Spleen (tissue), 11 donors: ENCODE data around the gene MIDN. TPM values are rescaled to one million over a fixed set of nuclear protein-coding genes. Genes with fewer than 3 reads are reported as not detected.

Source experiments
- DNase-seq: peaks from one replicate; pipeline ENCODE4 v3.0.0-alpha.2; 2020
- H3K27ac ChIP-seq, 8 donors: fragments of 200-600 bp; sonication (generic) in 7 of 8; 1 replicate in 4 of 8; 2 replicates in 4 of 8; pipeline versions ENCODE4 v1.5.0 to v1.8.0; 2016 to 2021; ENCODE audit warnings: inconsistent platforms in 4 of 8, mild to moderate bottlenecking in 4 of 8, moderate library complexity in 1 of 8
- H3K27me3 ChIP-seq, 7 donors: fragments of 200-600 bp; sonication (generic) in 6 of 7; replicated peaks in 1 of 7; 1 replicate in 4 of 7; 2 replicates in 3 of 7; pipeline versions ENCODE4 v1.5.0 to v1.8.0; 2016 to 2021; ENCODE audit warnings: inconsistent platforms in 3 of 7, mild to moderate bottlenecking in 1 of 7
- H3K36me3 ChIP-seq, 6 donors: fragments of 200-600 bp; sonication (generic) in 5 of 6; 1 replicate in 4 of 6; 2 replicates in 2 of 6; pipeline versions ENCODE4 v1.5.0 to v1.8.0; 2016 to 2021; ENCODE audit warnings: inconsistent platforms in 2 of 6
- H3K4me1 ChIP-seq, 6 donors: fragments of 200-600 bp; sonication (generic) in 5 of 6; 1 replicate in 3 of 6; 2 replicates in 3 of 6; pipeline versions ENCODE4 v1.5.0 to v1.8.0; 2016 to 2021; ENCODE audit warnings: inconsistent platforms in 3 of 6
- H3K4me3 ChIP-seq, 8 donors: fragments of 200-600 bp; sonication (generic) in 7 of 8; 1 replicate in 4 of 8; 2 replicates in 4 of 8; pipeline versions ENCODE4 v1.5.0 to v1.8.0; 2016 to 2021; ENCODE audit warnings: inconsistent platforms in 4 of 8, mild to moderate bottlenecking in 4 of 8, moderate library complexity in 2 of 8
- H3K9me3 ChIP-seq, 8 donors: fragments of 200-600 bp; sonication (generic) in 7 of 8; 1 replicate in 4 of 8; 2 replicates in 4 of 8; pipeline versions ENCODE4 v1.5.0 to v1.8.0; 2016 to 2021; ENCODE audit warnings: inconsistent platforms in 4 of 8
- POLR2A ChIP-seq, 3 donors: fragments of 450-650 bp; IDR thresholded peaks; one replicate each; pipeline ENCODE4 v1.5.1; 2017; ENCODE audit warnings: antibody characterized with exemption in 3 of 3, mild to moderate bottlenecking in 1 of 3
- POLR2AphosphoS5 ChIP-seq, 3 donors: sonication (generic); formaldehyde crosslinking; IDR thresholded peaks; one replicate each; pipeline ENCODE4 v1.5.1; 2017; ENCODE audit warnings: antibody characterized with exemption in 3 of 3
- WGBS, 5 donors: extraction: QIAGEN DNeasy Blood & Tissue Kit in 3 of 5; methylation state at CpG; one replicate each; pipeline versions ENCODE4 v1.1.5 to v1.1.7; 2013 to 2018; 5-methylcytosine and 5-hydroxymethylcytosine counted together
- intact Hi-C: fragments of 100-400 bp; cut with DNase I; formaldehyde crosslinking; loops from one replicate; pipeline ENCODE4 v1.15.0; 2023; ENCODE audit warnings: low total_unique reads
- polyA plus RNA-seq, 3 donors: library from polyadenylated mRNA; stranded (reverse); fragments of 200-250 nt; gene quantifications; one replicate each; pipeline ENCODE4 v1.2.1, GENCODE V29; 2013
- total RNA-seq, 7 donors: library from RNA; depleted of rRNA in 3 of 7; stranded (reverse); fragments of >200 nt in 3 of 7; fragmentation: NEBNext Ultra II Directional in 4 of 7; extraction: Animal tissue kit (Norgen Biotek cat#: 25700) in 4 of 7; gene quantifications; one replicate each; pipeline versions ENCODE4 v1.1.0 to v1.2.1, GENCODE V29; 2016 to 2021
- TF ChIP-seq, protein P1 (sequence below), 11 experiments: fragments of 200-600 bp in 7 of 11; fragments of 450-650 bp in 4 of 11; sonication (generic) in 4 of 11; IDR thresholded peaks in 8 of 11; conservative IDR thresholded peaks in 3 of 11; 1 replicate in 7 of 11; 2 replicates in 4 of 11; pipeline versions ENCODE4 v1.4.0 to v1.8.0; 2016 to 2021; ENCODE audit warnings: antibody characterized with exemption in 11 of 11, inconsistent platforms in 4 of 11, mild to moderate bottlenecking in 1 of 11
- donor health status: healthy with polysubstance abuse.
- donor health status: DM: no; HTN: no; CAD: no; lungs with moderate emphysema.
- donor health status: DM: no; HTN: no; CAD: no.
- donor health status: Bipolar disorder and iron deficiency.
- donor health status: healthy.
- donor health status: DM: no; HTN: no; CAD: no.
- donor health status: DM: yes; HTN: yes; CAD: no.

The MIDN gene
- total and polyA plus RNA-seq, 10 donors = 16.5 to 223 (median 86.7) TPM

DNA sequence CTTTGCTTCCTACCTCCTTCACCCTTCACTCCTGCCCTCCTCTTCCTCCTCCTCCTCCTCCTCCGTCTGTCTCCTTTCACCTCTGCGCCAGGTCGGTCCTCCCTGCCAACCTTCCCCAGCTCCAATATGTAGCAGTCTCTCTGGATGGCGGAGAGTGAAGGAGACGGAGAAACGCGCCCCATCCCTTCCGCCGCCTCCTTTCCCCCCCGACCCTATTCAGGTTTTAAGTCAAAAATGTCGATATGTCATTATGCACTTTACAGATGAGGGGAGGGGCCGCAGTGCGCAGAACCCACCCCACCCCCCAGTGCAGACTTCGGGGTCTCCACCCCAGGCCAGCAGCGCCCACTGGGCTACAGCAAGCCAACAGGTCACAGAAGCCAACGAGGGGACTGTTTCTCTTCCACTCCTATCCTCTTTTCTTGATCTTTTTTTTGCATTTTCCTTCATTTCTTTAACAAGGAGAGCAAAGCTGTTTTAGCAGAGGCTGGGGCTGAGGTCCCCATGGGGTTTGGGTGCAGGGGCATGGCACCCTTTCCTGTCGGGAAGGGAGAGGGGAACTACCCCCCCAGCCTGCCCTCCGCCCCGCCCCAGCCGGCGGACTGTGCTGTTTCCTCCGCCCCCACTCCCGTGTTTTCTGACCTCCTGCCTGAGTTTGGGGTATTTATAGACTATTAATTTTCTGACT is 9.2 kb downstream of the MIDN start:
- peak overlapping the region in 4 of 8 donors; percentile 7 to 78 (median 36) for H3K4me3 ChIP-seq
- intact Hi-C loops = no loop called here
- TF ChIP-seq POLR2A (IDR thresholded peaks at IDR 0.05) = no peak
- peak in 2 of 3 donors; percentile 11 to 73 for TF ChIP-seq POLR2AphosphoS5 (IDR thresholded peaks at IDR 0.05)
- H3K27me3 ChIP-seq = no peaks in the 10 kb centered on the region
- peak; percentile 84 for DNase-seq
- peak overlapping the region; percentile 93 to 100 (median 99) for H3K27ac ChIP-seq
- peaks cover 85 to 100% (median 97%) of the 10 kb centered on the region in 6 donors for H3K4me1 ChIP-seq
- WGBS, 5 donors = 48 to 57% (median 50%) methylated on average over 21 to 23 of the region's 23 CpGs
- H3K36me3 ChIP-seq = peaks cover 8 to 57% (median 48%) of the 10 kb centered on the region in 6 donors
- H3K9me3 ChIP-seq = no peaks in the 10 kb centered on the region

DNA sequence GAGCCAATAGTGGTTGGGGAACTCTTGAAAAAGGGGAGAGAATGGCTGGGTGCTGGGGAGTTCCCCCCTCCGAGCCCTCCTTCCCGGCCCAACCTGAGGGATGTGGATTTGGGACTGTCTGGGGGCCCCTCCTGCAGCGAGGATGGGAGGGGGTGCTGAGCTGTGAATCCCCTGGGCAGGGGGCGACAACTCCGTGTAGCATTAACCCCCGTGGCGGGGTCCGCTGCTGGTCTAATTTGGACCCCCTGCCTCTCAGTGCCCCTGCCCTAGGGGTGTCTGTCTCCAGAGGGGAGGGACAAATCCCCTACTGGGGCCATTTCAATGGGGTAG is 9.7 kb downstream of the MIDN start:
- Histone ChIP-seq H3K9me3 (no peaks in the 10 kb centered on the region), H3K36me3 (peaks cover 8 to 57% (median 48%) of the 10 kb centered on the region in 6 donors), H3K4me3 (peak overlapping the region in 4 of 8 donors; percentile 7 to 78 (median 36)), H3K4me1 (peaks cover 88 to 100% (median 98%) of the 10 kb centered on the region in 6 donors), H3K27ac (peak overlapping the region; percentile 93 to 100 (median 99)), H3K27me3 (no peaks in the 10 kb centered on the region)
- TF ChIP-seq POLR2AphosphoS5 (IDR thresholded peaks at IDR 0.05) = peak; percentile 25 to 50 (median 43)
- TF ChIP-seq POLR2A (IDR thresholded peaks at IDR 0.05) = no peak
- 53 to 78% (median 64%) methylated on average over 8 of the region's 8 CpGs for WGBS, 5 donors
- peak; percentile 84 for DNase-seq
- intact Hi-C loops = no loop called here

DNA sequence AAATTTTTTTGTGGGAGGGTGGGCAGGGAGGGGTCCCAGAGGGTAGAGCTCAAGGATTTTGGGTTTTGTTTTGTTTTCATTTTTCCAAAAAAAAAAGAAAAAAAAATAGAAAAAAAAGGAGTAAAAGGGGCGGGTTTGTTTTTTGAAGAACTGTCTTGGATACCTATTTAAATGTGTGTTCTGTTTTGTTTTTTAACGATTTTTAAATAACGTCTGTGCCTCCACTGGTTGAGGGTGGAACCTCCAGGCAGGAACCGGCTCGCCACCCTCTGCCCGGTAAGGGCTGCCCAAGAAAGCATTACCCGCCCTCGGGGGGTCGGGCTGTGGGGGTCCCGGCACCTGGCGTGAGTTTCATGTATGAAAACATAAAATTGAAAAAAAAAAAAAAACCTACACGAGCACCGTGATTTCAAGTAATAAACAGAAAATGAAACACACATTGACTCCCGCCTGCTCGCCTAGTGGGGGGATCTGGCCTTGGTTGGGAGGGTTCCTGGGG is 10.4 kb downstream of the MIDN start:
- Histone ChIP-seq H3K4me1 (peaks cover 82 to 100% (median 98%) of the 10 kb centered on the region in 6 donors), H3K27ac (peak overlapping the region; percentile 93 to 100 (median 99)), H3K36me3 (peaks cover 8 to 52% (median 44%) of the 10 kb centered on the region in 6 donors), H3K27me3 (no peaks in the 10 kb centered on the region), H3K9me3 (no peaks in the 10 kb centered on the region), H3K4me3 (peak overlapping the region; percentile 25 to 80 (median 64))
- WGBS, 5 donors = 2 to 4% (median 3%) methylated on average over 15 of the region's 15 CpGs
- no peak for DNase-seq
- TF ChIP-seq POLR2AphosphoS5 (IDR thresholded peaks at IDR 0.05) = no peak
- TF ChIP-seq, protein P1, sequence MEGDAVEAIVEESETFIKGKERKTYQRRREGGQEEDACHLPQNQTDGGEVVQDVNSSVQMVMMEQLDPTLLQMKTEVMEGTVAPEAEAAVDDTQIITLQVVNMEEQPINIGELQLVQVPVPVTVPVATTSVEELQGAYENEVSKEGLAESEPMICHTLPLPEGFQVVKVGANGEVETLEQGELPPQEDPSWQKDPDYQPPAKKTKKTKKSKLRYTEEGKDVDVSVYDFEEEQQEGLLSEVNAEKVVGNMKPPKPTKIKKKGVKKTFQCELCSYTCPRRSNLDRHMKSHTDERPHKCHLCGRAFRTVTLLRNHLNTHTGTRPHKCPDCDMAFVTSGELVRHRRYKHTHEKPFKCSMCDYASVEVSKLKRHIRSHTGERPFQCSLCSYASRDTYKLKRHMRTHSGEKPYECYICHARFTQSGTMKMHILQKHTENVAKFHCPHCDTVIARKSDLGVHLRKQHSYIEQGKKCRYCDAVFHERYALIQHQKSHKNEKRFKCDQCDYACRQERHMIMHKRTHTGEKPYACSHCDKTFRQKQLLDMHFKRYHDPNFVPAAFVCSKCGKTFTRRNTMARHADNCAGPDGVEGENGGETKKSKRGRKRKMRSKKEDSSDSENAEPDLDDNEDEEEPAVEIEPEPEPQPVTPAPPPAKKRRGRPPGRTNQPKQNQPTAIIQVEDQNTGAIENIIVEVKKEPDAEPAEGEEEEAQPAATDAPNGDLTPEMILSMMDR (IDR thresholded peaks at IDR 0.05 in 8 of 11, conservative IDR thresholded peaks at IDR 0.05 in 3 of 11) = peak in 2 of 11 experiments; percentile 28 to 31
- intact Hi-C loops = no loop called here

DNA sequence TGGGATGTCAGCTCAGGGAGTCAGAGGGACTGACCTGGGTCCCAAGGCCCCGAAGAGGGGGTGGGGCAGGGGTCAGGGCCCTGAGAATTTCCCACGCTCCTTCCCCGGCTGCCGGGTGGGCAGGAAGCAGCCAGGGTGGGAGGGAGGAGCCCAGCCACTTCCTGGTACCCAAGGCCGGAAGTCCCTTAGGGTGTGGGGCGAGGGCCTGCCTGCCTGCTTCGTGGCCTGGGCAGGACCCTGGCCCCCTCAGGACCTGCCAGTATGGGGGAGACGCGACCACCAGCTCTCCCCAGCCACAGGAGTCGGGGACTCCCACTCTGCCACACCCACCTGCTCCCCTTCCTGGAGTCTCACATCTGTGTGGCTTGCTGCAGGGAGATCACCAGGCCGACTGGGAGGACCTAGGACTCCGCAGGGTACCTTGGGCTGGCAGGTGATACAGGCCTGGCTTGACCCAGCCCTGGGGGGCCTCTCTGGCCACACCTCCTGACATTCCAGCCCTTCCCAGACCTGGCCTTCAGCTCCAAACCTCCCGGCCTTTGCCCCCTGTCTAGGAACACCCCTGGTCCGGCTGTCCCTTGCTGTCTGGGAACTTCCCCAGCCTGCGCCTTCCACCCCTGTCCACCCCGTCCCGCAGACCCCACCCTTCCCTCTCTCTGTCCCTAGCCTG is 11.0 kb downstream of the MIDN start:
- Histone ChIP-seq H3K4me1 (peaks cover 79 to 100% (median 98%) of the 10 kb centered on the region in 6 donors), H3K4me3 (peak overlapping the region; percentile 25 to 80 (median 64)), H3K36me3 (peaks cover 8 to 47% (median 38%) of the 10 kb centered on the region in 6 donors), H3K27me3 (no peaks in the 10 kb centered on the region), H3K27ac (peak overlapping the region; percentile 93 to 100 (median 99)), H3K9me3 (no peaks in the 10 kb centered on the region)
- peak; percentile 98 for DNase-seq
- WGBS, 5 donors = 3 to 7% (median 5%) methylated on average over 10 to 17 of the region's 17 CpGs
- intact Hi-C loops = no loop called here
- peak; percentile 43 to 90 (median 48) for TF ChIP-seq POLR2A (IDR thresholded peaks at IDR 0.05)
- peak; percentile 97 to 99 (median 97) for TF ChIP-seq POLR2AphosphoS5 (IDR thresholded peaks at IDR 0.05)
- TF ChIP-seq, protein P1 (IDR thresholded peaks at IDR 0.05 in 8 of 11, conservative IDR thresholded peaks at IDR 0.05 in 3 of 11) = peak in 3 of 11 experiments; percentile 6 to 21 (median 9)
